ENCODE measurements around the gene EXTL1. TPM values are rescaled to one million over a fixed set of nuclear protein-coding genes. Genes with fewer than 3 reads are reported as not detected.

Gene EXTL1
- polyA plus RNA-seq, 3 donors from 2014 or later, result not detected

DNA sequence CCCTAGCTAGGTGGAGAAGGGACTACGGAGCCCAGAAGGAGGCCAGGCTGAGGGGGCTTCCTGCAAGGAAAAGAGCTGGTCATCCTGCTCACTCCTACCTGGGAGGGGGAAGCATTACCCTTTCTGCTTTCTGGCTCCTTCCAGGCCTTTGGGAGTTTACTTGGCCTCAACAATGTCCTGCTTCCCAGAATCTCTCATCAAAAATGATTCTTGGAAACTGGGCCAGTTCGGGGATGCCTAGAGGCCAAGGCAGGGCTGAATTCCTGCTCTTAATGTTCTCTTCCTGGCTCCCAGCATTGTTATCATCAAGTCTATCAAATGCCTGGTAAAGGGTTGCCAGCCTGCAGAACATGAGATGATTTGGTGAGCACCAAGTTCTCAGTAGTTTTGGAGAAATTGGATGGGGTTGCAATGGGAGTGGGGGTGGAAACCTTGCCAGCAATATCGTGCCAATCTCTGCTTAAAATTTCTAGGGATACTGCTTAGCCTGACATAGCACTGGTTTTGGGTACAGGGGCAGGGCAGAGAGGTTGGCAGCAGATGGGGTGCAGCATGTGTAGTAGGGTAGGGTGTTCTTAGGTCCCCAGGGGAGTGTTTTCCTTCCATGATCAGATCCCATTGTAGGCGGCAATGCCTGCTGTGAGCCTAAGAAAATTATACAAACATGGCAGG lies 16.0 kb upstream of the EXTL1 start:
- H3K4me3 Mint-ChIP-seq, result no peak overlapping the region
- no peak overlapping the region for H3K27ac Mint-ChIP-seq
- H3K36me3 Mint-ChIP-seq, result no peaks in the 10 kb centered on the region
- H3K9me3 Mint-ChIP-seq, result no peaks in the 10 kb centered on the region
- H3K4me1 Mint-ChIP-seq, result no peaks in the 10 kb centered on the region
- H3K27me3 Mint-ChIP-seq (ENCODE audit: low read depth in 3 of 3), result peaks cover 2% of the 10 kb centered on the region in 3 donors
- DNase-seq, result no peak

DNA sequence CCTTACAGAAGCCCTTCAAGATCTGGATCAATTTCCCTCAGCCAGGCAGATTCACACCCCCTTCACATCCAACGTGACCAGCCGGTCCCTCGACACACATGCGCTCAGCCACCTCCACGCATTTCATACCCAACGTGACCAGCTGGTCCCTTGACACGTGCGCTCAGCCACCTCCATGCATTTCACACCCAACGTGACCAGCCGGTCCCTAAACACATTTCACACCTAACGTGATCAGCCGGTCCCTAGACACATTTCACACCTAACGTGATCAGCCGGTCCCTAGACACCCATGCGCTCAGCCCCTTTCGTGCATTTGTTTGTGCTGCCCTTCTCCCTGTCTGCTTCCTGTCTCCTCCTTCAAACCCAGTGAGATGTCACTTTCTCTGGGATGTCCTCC lies 14.9 kb upstream of the EXTL1 start:
- no peak for DNase-seq
- no peaks in the 10 kb centered on the region for H3K36me3 Mint-ChIP-seq
- H3K27ac Mint-ChIP-seq, result no peak overlapping the region
- H3K4me1 Mint-ChIP-seq, result no peaks in the 10 kb centered on the region
- H3K9me3 Mint-ChIP-seq, result no peaks in the 10 kb centered on the region
- peaks cover 2% of the 10 kb centered on the region in 3 donors for H3K27me3 Mint-ChIP-seq (ENCODE audit: low read depth in 3 of 3)
- no peak overlapping the region for H3K4me3 Mint-ChIP-seq

DNA sequence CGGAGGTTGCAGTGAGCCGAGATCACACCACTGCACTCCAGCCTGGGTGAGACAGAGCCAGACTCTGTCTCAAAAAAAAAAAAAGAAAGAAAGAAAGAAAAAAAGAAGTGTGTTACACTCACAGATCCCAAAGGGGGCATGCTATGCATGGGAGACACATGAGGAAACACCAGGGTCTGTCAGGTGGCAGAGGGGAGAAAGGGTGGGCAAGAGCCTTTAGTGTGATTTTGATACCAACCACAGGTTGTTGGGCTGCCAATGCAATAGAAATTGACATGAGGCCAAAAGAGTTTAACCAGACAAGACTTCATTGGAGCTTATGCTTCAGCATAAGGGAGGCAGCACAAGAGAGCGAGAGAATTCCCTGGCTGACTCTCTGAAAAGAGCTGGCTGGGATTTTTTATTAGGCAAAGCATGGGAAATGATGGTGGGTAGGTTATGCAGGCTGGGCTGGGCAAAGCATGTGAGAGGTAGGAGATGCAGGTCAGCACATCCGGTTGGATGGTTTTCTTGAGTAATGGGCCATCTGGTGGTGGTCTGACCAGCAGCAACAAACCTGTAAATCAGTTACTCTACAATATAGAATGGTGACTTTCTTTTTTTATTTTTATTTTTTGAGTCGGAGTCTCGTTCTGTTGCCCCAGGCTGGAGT lies 11.7 kb upstream of the EXTL1 start:
- H3K36me3 Mint-ChIP-seq, result no peaks in the 10 kb centered on the region
- no peak overlapping the region for H3K27ac Mint-ChIP-seq
- no peak overlapping the region for H3K4me3 Mint-ChIP-seq
- no peaks in the 10 kb centered on the region for H3K9me3 Mint-ChIP-seq
- no peak for DNase-seq
- peaks cover 1 to 2% (median 2%) of the 10 kb centered on the region in 3 donors for H3K27me3 Mint-ChIP-seq (ENCODE audit: low read depth in 3 of 3)
- no peaks in the 10 kb centered on the region for H3K4me1 Mint-ChIP-seq

DNA sequence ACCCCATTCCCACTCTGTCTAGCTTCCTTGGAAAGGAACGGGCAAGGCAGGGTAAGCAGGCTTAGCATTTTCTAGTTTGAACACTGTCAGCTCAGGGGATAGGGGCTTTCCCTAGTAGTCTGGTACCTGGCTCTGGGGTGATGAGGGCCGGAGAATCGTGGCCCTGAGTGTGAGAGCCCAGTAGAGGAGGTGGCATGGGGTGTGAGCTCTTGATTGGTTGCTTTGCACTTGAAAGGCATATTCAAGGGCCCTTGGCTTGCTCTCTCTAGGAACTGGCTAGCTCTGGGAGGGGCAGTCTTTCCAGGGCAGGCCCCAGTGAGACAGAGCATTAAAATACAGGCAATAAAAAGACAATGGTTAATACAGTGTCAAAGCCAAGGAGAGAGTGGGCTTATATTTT lies 10.8 kb upstream of the EXTL1 start:
- Mint-ChIP-seq H3K4me3 (no peak overlapping the region), H3K9me3 (no peaks in the 10 kb centered on the region), H3K27me3 (ENCODE audit: low read depth in 3 of 3) (peaks cover 0 to 2% (median 2%) of the 10 kb centered on the region in 3 donors), H3K27ac (no peak overlapping the region), H3K36me3 (no peaks in the 10 kb centered on the region), H3K4me1 (no peaks in the 10 kb centered on the region)
- DNase-seq, result no peak

DNA sequence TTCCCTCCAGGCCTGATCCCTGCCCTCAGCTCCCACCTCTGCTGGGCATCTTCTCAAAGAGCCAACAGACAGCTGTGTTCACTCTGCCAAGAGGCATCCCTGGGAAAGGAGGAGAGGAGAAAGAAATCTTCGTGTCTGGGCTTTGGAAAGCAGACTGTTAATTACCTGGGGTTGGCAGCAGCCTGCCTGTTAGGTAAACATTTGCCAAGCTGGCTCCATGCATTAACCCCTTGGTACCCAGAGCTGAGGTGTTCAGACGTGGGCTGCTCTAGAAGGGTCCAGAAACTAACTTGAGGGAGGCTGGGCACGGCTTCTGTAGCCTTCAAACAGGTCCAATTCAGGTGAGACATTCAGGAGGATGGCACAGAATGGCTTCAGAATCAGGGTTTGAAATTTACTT lies 8.7 kb upstream of the EXTL1 start:
- Mint-ChIP-seq H3K27me3 (ENCODE audit: low read depth in 3 of 3) (peaks cover 0 to 4% (median 2%) of the 10 kb centered on the region in 3 donors), H3K4me1 (no peaks in the 10 kb centered on the region), H3K9me3 (no peaks in the 10 kb centered on the region), H3K4me3 (no peak overlapping the region), H3K36me3 (no peaks in the 10 kb centered on the region), H3K27ac (no peak overlapping the region)
- DNase-seq, result no peak

DNA sequence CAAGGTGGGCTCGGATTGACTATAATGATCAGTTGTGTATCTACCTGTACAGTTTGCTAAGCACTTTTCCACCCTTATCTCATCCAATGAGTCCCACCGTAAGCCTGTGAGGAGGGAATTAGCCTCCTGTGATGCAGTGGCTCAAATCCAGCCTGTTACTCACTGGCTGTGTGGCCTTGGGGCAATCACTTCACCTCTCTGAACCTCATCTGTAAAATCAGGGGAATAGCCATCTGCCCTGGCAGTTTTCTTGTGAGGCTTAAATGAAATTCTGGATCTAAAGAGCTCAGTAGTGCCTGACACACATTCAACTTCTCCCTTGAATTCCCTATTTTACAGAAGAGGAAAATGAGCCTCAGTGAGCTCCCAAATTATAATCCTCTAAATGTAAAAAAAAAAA lies 7.4 kb upstream of the EXTL1 start:
- Mint-ChIP-seq H3K36me3 (no peaks in the 10 kb centered on the region), H3K9me3 (no peaks in the 10 kb centered on the region), H3K27ac (no peak overlapping the region), H3K4me3 (no peak overlapping the region), H3K4me1 (no peaks in the 10 kb centered on the region), H3K27me3 (ENCODE audit: low read depth in 3 of 3) (peaks cover 0 to 4% (median 2%) of the 10 kb centered on the region in 3 donors)
- DNase-seq, result no peak

DNA sequence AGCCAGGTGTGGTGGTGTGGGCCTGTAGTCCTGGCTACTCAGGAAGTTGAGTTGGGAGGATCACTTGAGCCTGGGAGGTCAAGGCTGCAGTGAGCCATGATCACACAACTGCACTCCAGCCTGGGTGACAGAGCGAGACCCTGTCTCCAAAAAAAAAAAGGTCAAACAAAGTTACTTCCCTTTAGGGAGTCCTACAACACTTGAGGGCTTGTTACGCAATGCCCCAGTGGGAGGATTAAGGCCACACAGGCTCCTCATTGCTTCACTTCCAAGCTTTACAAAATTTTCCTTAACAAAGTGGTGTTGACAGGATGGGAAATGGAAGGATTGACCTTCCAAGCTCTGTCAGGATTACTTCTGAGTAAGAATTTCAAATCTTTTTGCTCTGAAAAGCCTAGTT lies 6.2 kb upstream of the EXTL1 start:
- DNase-seq, result no peak
- Mint-ChIP-seq H3K36me3 (no peaks in the 10 kb centered on the region), H3K4me3 (no peak overlapping the region), H3K27me3 (ENCODE audit: low read depth in 3 of 3) (peaks cover 0 to 2% (median 0%) of the 10 kb centered on the region in 3 donors), H3K4me1 (peaks cover 4 to 5% of the 10 kb centered on the region in 2 donors), H3K27ac (no peak overlapping the region), H3K9me3 (no peaks in the 10 kb centered on the region)

DNA sequence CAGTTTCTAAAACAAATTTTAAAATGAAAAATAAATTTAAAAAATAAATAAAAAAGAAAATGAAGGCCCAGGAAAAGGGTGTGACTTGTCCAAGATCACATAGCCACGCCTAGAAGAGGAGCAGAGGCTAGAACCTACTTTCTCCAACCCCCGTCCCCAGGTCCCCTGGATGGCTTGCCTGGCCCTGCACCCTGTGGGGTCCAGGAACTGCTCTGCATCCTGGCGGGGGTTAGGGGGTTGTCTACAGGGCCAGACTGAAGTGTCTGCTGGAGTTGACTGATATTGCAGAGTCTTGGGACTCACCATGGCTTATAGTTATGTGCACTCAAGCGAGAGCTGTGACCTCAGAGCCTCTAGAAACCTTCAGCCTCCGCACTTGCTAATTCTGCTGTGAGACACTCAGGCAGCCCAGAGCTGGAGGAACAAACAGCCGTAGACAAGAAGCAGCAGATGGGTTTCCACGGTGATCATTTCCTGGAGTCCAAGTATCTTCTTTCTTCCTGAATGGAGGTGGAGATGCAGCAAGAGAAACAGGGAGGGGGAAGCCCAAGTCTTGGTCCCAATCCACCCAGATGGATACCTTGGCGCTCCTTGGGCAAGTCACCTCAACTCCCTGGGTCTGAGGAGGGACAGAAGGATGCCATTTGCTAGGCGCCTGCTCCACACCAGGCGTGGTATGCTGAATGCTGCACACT lies 5.2 kb upstream of the EXTL1 start:
- Mint-ChIP-seq H3K4me1 (peaks cover 4 to 5% of the 10 kb centered on the region in 2 donors), H3K27me3 (ENCODE audit: low read depth in 3 of 3) (peaks cover 0 to 2% (median 0%) of the 10 kb centered on the region in 3 donors), H3K36me3 (no peaks in the 10 kb centered on the region), H3K27ac (no peak overlapping the region), H3K9me3 (no peaks in the 10 kb centered on the region), H3K4me3 (no peak overlapping the region)
- no peak for DNase-seq

DNA sequence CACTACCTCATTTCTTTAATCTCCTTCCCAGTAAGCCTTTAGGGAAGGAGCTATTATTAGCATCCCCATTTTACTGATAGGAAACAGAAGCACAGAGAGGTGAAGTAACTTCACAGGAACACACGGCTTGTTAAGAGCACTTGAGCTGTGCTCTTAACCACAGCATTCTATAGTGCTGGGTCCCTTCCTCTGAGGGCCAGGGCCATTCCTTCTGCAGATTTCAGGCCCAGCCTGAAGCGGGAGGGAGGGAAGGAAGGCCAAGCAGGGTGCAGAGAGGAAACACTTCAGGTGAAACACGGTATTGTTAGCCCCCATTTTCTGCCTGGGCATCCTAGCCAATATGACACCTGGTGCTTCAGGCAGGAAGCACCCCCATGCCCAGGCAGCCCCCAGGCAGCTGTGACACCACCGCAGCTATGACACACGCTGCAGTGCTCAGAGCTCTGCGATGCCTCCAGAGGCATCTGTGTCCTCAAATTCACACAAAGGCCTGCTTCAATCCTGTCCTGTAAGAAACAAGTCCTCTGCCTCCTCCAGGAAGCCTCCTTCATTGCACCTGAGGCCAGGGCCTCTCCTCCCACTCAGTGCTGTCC lies 4.5 kb upstream of the EXTL1 start:
- Mint-ChIP-seq H3K4me1 (peaks cover 4 to 5% of the 10 kb centered on the region in 2 donors), H3K4me3 (no peak overlapping the region), H3K27ac (no peak overlapping the region), H3K27me3 (ENCODE audit: low read depth in 3 of 3) (peaks cover 0 to 2% (median 0%) of the 10 kb centered on the region in 3 donors), H3K9me3 (no peaks in the 10 kb centered on the region), H3K36me3 (no peaks in the 10 kb centered on the region)
- no peak for DNase-seq

DNA sequence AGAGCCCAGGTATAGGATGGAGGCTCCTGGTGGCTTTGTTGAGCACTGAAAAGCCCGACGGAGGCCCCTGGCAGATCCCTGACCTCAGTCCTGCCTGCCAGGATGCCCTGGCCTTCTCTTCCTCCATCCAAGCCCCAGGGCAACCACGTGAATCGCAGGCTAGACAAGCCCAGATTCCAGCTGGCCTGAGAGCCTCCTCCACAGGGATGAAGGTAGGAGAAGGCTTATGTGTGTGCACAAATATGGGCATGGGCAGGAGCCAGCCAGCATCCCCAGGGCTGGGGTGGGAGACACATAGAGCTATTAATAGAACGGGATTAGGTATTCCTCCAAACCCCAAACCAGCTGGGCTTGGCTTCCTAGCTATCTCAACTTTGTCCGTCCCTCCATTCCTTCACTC lies 4.0 kb upstream of the EXTL1 start:
- Mint-ChIP-seq H3K27ac (no peak overlapping the region), H3K4me1 (peaks cover 4 to 5% of the 10 kb centered on the region in 2 donors), H3K4me3 (no peak overlapping the region), H3K36me3 (no peaks in the 10 kb centered on the region), H3K27me3 (ENCODE audit: low read depth in 3 of 3) (peaks cover 0 to 2% (median 0%) of the 10 kb centered on the region in 3 donors), H3K9me3 (no peaks in the 10 kb centered on the region)
- no peak for DNase-seq

DNA sequence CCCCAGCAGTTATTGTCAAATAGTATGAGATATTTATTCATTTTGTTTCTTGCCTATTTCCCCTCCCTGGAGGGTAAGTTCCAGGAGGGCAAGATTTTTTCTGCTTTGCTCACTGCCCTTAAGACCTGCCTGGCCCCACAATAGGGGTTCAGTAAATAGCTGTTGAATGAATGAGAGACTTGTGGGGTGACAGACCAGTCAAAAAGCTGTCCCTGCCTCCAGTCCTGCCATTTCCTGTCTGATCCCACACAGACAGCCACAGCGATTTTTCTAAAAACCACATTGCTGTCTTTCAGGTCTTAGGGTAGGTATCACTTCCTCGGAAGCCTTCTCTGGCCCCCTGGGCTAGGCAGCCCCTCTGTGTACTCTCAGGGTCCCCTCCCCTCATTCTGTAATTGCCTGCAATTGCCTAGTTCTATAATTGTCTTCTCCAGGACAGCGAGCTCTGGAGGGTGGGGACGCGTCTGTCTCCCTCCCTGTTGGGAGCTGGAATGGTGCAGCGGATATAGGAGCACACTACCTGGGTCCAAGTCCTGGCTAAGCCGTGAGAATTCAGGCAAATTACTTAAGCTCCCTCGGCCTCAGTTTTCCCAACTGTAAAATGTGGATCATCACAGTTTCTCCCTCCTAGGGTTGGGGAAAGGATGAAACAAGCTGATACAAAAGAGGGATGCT lies 1.8 kb upstream of the EXTL1 start:
- DNase-seq, result no peak
- Mint-ChIP-seq H3K4me3 (no peak overlapping the region), H3K27ac (peak overlapping the region in 2 of 6 donors; percentile 12 to 26)

DNA sequence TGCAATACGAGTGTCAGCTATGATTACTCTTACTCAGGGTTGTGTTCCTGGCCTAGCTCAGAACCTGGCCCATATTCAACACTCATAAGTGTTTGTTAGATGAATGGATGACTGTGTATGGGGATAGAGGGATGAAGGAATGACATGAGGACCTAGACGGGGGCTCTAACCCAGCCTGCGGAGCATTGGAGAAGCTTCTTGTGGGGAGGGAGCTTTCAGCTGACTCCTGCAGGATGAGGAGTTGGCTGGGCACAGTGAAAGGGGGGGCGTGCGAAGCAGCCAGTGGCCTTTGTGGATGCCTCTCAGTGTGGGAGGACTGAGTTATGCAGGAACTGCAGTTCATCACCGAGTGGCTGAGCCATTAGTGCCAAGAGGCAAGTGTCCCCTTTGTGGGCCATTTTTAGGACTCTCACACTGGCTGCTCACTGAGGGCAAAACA lies 1.2 kb upstream of the EXTL1 start:
- Mint-ChIP-seq H3K27me3 (ENCODE audit: low read depth in 3 of 3) (peaks cover 0 to 3% (median 0%) of the 10 kb centered on the region in 3 donors), H3K27ac (no peak overlapping the region), H3K9me3 (no peaks in the 10 kb centered on the region), H3K36me3 (no peaks in the 10 kb centered on the region), H3K4me1 (peaks cover 4 to 5% of the 10 kb centered on the region in 2 donors), H3K4me3 (no peak overlapping the region)
- no peak for DNase-seq

More for the DNA sequence above, 1.8 kb upstream of the EXTL1 start:
- H3K36me3 Mint-ChIP-seq, result no peaks in the 10 kb centered on the region
- peaks cover 4 to 5% of the 10 kb centered on the region in 2 donors for H3K4me1 Mint-ChIP-seq
- H3K27me3 Mint-ChIP-seq (ENCODE audit: low read depth in 3 of 3), result peaks cover 0 to 3% (median 0%) of the 10 kb centered on the region in 3 donors
- no peaks in the 10 kb centered on the region for H3K9me3 Mint-ChIP-seq

DNA sequence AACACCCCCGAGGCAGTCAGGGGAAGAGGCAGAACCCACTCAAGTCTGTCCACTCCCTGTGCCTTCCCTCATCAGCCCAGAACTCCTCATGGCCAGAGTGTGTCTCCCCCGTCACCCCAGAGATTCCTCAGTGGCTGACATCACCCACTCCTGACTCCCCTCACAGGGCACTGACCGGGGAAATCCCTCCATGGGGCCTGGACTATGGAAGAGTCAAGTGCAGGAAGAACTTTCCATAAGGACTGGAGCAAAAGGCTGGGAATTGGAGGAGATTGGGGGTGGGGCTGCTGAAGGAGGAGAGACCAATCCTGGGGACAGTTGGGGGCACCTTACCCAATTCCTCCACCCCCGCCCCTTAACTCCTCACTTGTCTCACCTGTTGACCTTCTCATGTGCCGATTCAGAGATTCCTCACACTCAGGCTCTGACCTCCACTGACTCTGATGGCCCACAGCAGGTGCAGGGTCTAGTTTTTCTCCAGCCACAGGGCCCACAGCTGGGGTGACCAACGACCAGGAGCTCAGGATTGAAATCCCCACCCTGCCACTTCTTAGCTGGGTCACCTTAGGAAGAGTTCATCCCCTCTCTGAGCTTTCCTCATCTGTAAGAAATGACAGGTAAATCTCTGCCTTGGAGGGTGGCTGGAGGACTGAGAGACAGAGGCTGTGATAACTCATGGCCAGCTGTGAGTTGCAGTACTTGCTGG lies 481 bp upstream of the EXTL1 start:
- DNase-seq, result no peak
- Mint-ChIP-seq H3K27ac (no peak overlapping the region), H3K36me3 (no peaks in the 10 kb centered on the region), H3K9me3 (no peaks in the 10 kb centered on the region), H3K4me1 (peaks cover 4 to 5% of the 10 kb centered on the region in 2 donors), H3K4me3 (no peak overlapping the region), H3K27me3 (ENCODE audit: low read depth in 3 of 3) (peaks cover 0 to 3% (median 0%) of the 10 kb centered on the region in 3 donors)
